K562 (cell line): ENCODE data around the gene HEXD. TPM values are rescaled to one million over a fixed set of nuclear protein-coding genes. Genes with fewer than 3 reads are reported as not detected.

Experiments
- ATAC-seq: fragments of 200-7000 bp; cut with Tn5 transposase; 3 replicates; pipeline ENCODE4 v1.9.1; 2020; ENCODE audit warnings: moderate library complexity
- BruUV-seq: library from RNA; stranded (reverse); fragments of 400-500 nt; replicated peaks from 2 replicates; lab custom pipeline; 2021; lab: Mats Ljungman, UMichigan
- CTCF ChIA-PET: fragments of 300-600 bp; formaldehyde crosslinking; extraction: SDS; loops from one replicate; lab custom pipeline; 2021; ENCODE audit warnings: low intra/inter-chr PET ratio; lab: Yijun Ruan, JAX
- POLR2A ChIA-PET: fragments of 300-600, 350-650 bp; sonication (Branson Sonifier 250); formaldehyde crosslinking; extraction: SDS; loops from one replicate; lab custom pipeline; 2021; ENCODE audit warnings: antibody characterized with exemption, inconsistent platforms; lab: Yijun Ruan, JAX
- DNase-seq, 4 experiments: peaks; one replicate each; pipeline versions ENCODE4 v3.0.0 to v3.0.0-alpha.2; 2011 to 2018; ENCODE audit warnings: low spot score in 3 of 4, mixed read lengths in 3 of 4; ENCODE audit errors: extremely low read depth in 1 of 4
- FAIRE-seq: peaks from 2 replicates; lab custom pipeline; 2011; peaks lifted over from hg19 to GRCh38; lab: Jason Lieb, UNC
- H2AFZ ChIP-seq: 2 replicates; pipeline ENCODE4 v1.6.0; 2011; ENCODE audit warnings: low read depth, low read length, control low read depth, inconsistent platforms
- H3K27ac ChIP-seq: fragments of 200-600 bp; 3 replicates; pipeline ENCODE4 v1.8.0; 2011; ENCODE audit warnings: low read depth, mild to moderate bottlenecking, control low read depth, inconsistent platforms, low read length, moderate library complexity, mixed read lengths; ENCODE audit errors: extremely low read depth
- H3K27me3 ChIP-seq, 2 experiments: fragments of 300-600 bp in 1 of 2; 2 replicates in 1 of 2; 3 replicates in 1 of 2; pipeline versions ENCODE4 v1.6.0 to v1.8.0; 2011; ENCODE audit warnings: inconsistent platforms in 2 of 2, low read length in 2 of 2, mild to moderate bottlenecking in 1 of 2, mixed read lengths in 1 of 2, moderate library complexity in 1 of 2; ENCODE audit not compliant: control insufficient read depth in 2 of 2, insufficient read depth in 2 of 2
- H3K36me3 ChIP-seq: fragments of 300-600 bp; 3 replicates; pipeline ENCODE4 v1.8.0; 2011; ENCODE audit warnings: mild to moderate bottlenecking, low read length, inconsistent platforms; ENCODE audit not compliant: control insufficient read depth, insufficient read depth
- H3K4me1 ChIP-seq, 2 experiments: fragments of 200-600 bp in 1 of 2; replicated peaks in 1 of 2; 2 replicates in 1 of 2; 3 replicates in 1 of 2; pipeline versions ENCODE4 v1.5.1 to v1.8.0; 2011; ENCODE audit warnings: inconsistent platforms in 2 of 2, low read length in 2 of 2, mild to moderate bottlenecking in 1 of 2, mixed read lengths in 1 of 2, moderate library complexity in 1 of 2; ENCODE audit not compliant: control insufficient read depth in 2 of 2, insufficient read depth in 2 of 2
- H3K4me2 ChIP-seq: 2 replicates; pipeline ENCODE4 v1.6.1; 2011; ENCODE audit warnings: low read length, control low read depth, inconsistent platforms, mixed read lengths; ENCODE audit not compliant: insufficient read depth
- H3K4me3 ChIP-seq: fragments of 200-600 bp; sonication (generic), shearing (Covaris generic); 2 replicates; pipeline ENCODE4 v1.5.1; 2016; ENCODE audit warnings: control low read depth, inconsistent platforms
- H3K79me2 ChIP-seq: fragments of 200-600 bp; 3 replicates; pipeline ENCODE4 v1.8.0; 2011; ENCODE audit warnings: low read length, inconsistent platforms; ENCODE audit not compliant: control insufficient read depth, insufficient read depth
- H3K9ac ChIP-seq, 2 experiments: 2 replicates each; pipeline versions ENCODE4 v1.6.0 to v1.6.1; 2011; ENCODE audit warnings: low read depth in 2 of 2, low read length in 2 of 2, control low read depth in 1 of 2, inconsistent platforms in 1 of 2, mild to moderate bottlenecking in 1 of 2, mixed read lengths in 1 of 2; ENCODE audit not compliant: insufficient read depth in 1 of 2
- H3K9me1 ChIP-seq: one replicate; pipeline ENCODE4 v1.6.0; 2011; ENCODE audit warnings: inconsistent platforms, mild to moderate bottlenecking, low read length, moderate library complexity; ENCODE audit not compliant: control insufficient read depth, insufficient read depth
- H3K9me3 ChIP-seq: replicated peaks from 2 replicates; pipeline ENCODE4 v1.5.1; 2011; ENCODE audit warnings: low read depth, low read length, inconsistent platforms; ENCODE audit not compliant: control insufficient read depth, insufficient read depth
- H4K20me1 ChIP-seq: replicated peaks from 2 replicates; pipeline ENCODE4 v1.6.1; 2011; ENCODE audit warnings: low read length, inconsistent platforms, mixed read lengths; ENCODE audit not compliant: control insufficient read depth, insufficient read depth
- CAMTA2 ChIP-seq: fragments of 250-450 bp; sonication (Bioruptor Pico); conservative IDR thresholded peaks from 2 replicates; pipeline ENCODE4 v1.5.1; 2022
- FOXK2 ChIP-seq, 2 experiments: fragments of 450-650 bp; IDR thresholded peaks in 1 of 2; conservative IDR thresholded peaks in 1 of 2; 2 replicates each; pipeline ENCODE4 v1.6.1; 2016; ENCODE audit warnings: low read depth in 2 of 2, mild to moderate bottlenecking in 1 of 2
- MCM7 ChIP-seq, 2 experiments: fragments of 450-650 bp; IDR thresholded peaks; 2 replicates each; pipeline ENCODE4 v1.6.1; 2016 to 2018
- NCOA2 ChIP-seq, 2 experiments: fragments of 450-650 bp; IDR thresholded peaks; 2 replicates each; pipeline ENCODE4 v1.6.1; 2018; ENCODE audit warnings: mild to moderate bottlenecking in 2 of 2, moderate library complexity in 1 of 2; ENCODE audit not compliant: partially characterized antibody in 2 of 2
- PTRF ChIP-seq: fragments of 450-650 bp; IDR thresholded peaks from 2 replicates; pipeline ENCODE4 v1.6.1; 2016; ENCODE audit warnings: mild to moderate bottlenecking, missing genetic modification characterization, missing compliant biosample characterization
- SRSF3 ChIP-seq: fragments of 200-400 bp; formaldehyde crosslinking; IDR thresholded peaks from 2 replicates; pipeline ENCODE4 v1.6.1; 2016; ENCODE audit warnings: mild to moderate bottlenecking, low read length, moderate library complexity; ENCODE audit not compliant: insufficient read depth
- SRSF9 ChIP-seq: fragments of 200-400 bp; formaldehyde crosslinking; IDR thresholded peaks from 2 replicates; pipeline ENCODE4 v1.6.1; 2017; ENCODE audit warnings: low read depth, low read length, borderline replicate concordance
- ZBED1 ChIP-seq: IDR thresholded peaks from 2 replicates; pipeline ENCODE4 v1.6.1; 2014
- ZFP30 ChIP-seq: fragments of 250-450 bp; sonication (Bioruptor Pico); IDR thresholded peaks from 2 replicates; pipeline ENCODE4 v1.8.0; 2022; ENCODE audit warnings: moderate library complexity, mild to moderate bottlenecking, inconsistent platforms, borderline replicate concordance
- ZNF311 ChIP-seq: fragments of 250-450 bp; sonication (Bioruptor Pico); IDR thresholded peaks from 2 replicates; pipeline ENCODE4 v1.4.0; 2020; ENCODE audit warnings: mild to moderate bottlenecking, moderate library complexity
- ZNF830 ChIP-seq: fragments of 250-450 bp; sonication (Bioruptor Pico); IDR thresholded peaks from 2 replicates; pipeline ENCODE4 v1.5.0; 2021; ENCODE audit warnings: mild to moderate bottlenecking
- ZZZ3 ChIP-seq: fragments of 450-650 bp; IDR thresholded peaks from 2 replicates; pipeline ENCODE4 v1.6.1; 2016; ENCODE audit warnings: antibody characterized with exemption, mild to moderate bottlenecking, moderate library complexity
- WGBS: fragments of 100-300 bp; shearing (Covaris generic); methylation state at CpG from one replicate; pipeline ENCODE4 v1.1.6; 2016; ENCODE audit warnings: low coverage, mixed read lengths; ENCODE audit not compliant: insufficient coverage; ENCODE audit errors: missing lambda C conversion rate; 5-methylcytosine and 5-hydroxymethylcytosine counted together
- in situ Hi-C: fragments of 300-500 bp; cut with MboI; formaldehyde crosslinking; loops from 4 replicates; pipeline ENCODE4 v1.15.0; 2018; ENCODE audit warnings: inconsistent platforms, mixed read lengths
- intact Hi-C: fragments of 100-400 bp; cut with micrococcal nuclease; formaldehyde crosslinking; loops from 2 replicates; pipeline ENCODE4 v1.14.2; 2022
- polyA plus RNA-seq, 8 experiments: library from polyadenylated mRNA; depleted of rRNA in 4 of 8; stranded (reverse) in 5 of 8; unstranded in 3 of 8; fragments of >200 nt; fragmentation: Nextera tagmentation in 2 of 8; fragmentation: Illumina TruSeq in 1 of 8; extraction: Ambion mirVana in 2 of 8; extraction: Trizol in 1 of 8; gene quantifications; 2 replicates each; pipeline versions ENCODE4 v1.2.1 to v1.2.3, GENCODE V29; 2011 to 2014; ENCODE audit warnings: inconsistent platforms in 1 of 8, missing spikeins in 1 of 8
- total RNA-seq, 7 experiments: library from RNA; depleted of rRNA in 6 of 7; stranded (reverse); fragments of >200 nt in 6 of 7; fragmentation: Illumina TruSeq in 2 of 7; extraction: Trizol in 2 of 7; gene quantifications; 2 replicates each; pipeline versions ENCODE4 v1.2.1 to v1.2.3, GENCODE V29; 2011 to 2021; ENCODE audit warnings: low replicate concordance in 1 of 7
- TF ChIP-seq, protein P1 (sequence below): fragments of 250-450 bp; sonication (Bioruptor Pico); IDR thresholded peaks from 2 replicates; pipeline ENCODE4 v1.9.0; 2021; ENCODE audit warnings: mild to moderate bottlenecking, inconsistent platforms
- TF ChIP-seq, protein P2 (sequence below), 2 experiments: fragments of 450-650 bp in 1 of 2; sonication (generic) in 1 of 2; formaldehyde crosslinking in 1 of 2; IDR thresholded peaks in 1 of 2; conservative IDR thresholded peaks in 1 of 2; 2 replicates each; pipeline versions ENCODE4 v1.6.1 to v1.8.1; 2016 to 2023; ENCODE audit warnings: mild to moderate bottlenecking in 2 of 2, moderate library complexity in 2 of 2, inconsistent platforms in 1 of 2, missing genetic modification reagents in 1 of 2
- TF ChIP-seq, protein P3 (sequence below): fragments of 200-800 bp; sonication (Bioruptor generic); IDR thresholded peaks from 2 replicates; pipeline ENCODE4 v1.6.1; 2017; ENCODE audit warnings: missing genetic modification characterization, missing compliant biosample characterization

The HEXD gene
- total and polyA plus RNA-seq, 9 of the 15 experiments (the other 6 are each of a cell fraction or from before 2014, with no cell fraction given) = 1.0 to 25.3 (median 10.0) TPM

DNA sequence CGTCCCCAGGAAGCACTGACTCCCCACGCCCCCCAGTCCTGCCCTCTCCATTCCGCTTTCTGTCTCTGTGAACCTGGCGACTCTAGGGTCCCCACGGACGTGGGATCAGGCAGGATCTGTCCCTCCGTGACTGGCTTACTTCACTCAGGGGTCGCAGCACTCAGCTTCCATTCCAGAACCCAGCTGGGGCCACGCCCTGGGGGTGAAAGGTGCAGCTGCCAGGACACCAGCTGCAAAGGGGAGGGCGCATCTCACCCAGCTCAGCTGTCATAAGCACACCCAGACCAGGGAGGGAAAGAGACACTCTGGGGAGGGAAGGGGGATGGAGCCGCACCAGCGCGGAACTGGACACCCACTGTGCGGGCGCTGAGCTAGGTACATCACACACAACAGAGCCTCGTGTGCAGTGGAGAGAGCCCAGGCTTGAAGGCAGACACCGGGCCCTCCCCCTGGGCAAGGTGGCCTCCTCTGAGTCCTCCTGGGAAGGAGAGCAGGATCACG is 18.5 kb upstream of the HEXD start:
- intact Hi-C loops = no loop called here
- CTCF ChIA-PET = no interaction called here
- BruUV-seq = no TSS peak
- ATAC-seq = no peak
- POLR2A ChIA-PET = interaction anchor here (0.6 to 1.9 kb wide), 4 partner anchors 10 to 163 kb away, joined by 3 to 5 read pairs (median 4); no protein-coding TSS in a partner anchor
- DNase-seq = no peak
- no peaks in the 10 kb centered on the region for H3K79me2 ChIP-seq
- peaks cover 0 to 25% of the 10 kb centered on the region in 2 experiments; a peak in 2 of 5 replicates for H3K4me1 ChIP-seq
- no peaks in the 10 kb centered on the region for H3K27me3 ChIP-seq
- H2AFZ ChIP-seq = no peak overlapping the region
- H3K27ac ChIP-seq = no peak overlapping the region
- peaks cover 34% of the 10 kb centered on the region; the same call in 2 of the 3 replicates for H3K36me3 ChIP-seq
- no peak for TF ChIP-seq FOXK2 (conservative IDR thresholded peaks at IDR 0.05 in 1 of 2, IDR thresholded peaks at IDR 0.05 in 1 of 2; ENCODE audit: low read depth in 2 of 2)
- TF ChIP-seq, protein P1, sequence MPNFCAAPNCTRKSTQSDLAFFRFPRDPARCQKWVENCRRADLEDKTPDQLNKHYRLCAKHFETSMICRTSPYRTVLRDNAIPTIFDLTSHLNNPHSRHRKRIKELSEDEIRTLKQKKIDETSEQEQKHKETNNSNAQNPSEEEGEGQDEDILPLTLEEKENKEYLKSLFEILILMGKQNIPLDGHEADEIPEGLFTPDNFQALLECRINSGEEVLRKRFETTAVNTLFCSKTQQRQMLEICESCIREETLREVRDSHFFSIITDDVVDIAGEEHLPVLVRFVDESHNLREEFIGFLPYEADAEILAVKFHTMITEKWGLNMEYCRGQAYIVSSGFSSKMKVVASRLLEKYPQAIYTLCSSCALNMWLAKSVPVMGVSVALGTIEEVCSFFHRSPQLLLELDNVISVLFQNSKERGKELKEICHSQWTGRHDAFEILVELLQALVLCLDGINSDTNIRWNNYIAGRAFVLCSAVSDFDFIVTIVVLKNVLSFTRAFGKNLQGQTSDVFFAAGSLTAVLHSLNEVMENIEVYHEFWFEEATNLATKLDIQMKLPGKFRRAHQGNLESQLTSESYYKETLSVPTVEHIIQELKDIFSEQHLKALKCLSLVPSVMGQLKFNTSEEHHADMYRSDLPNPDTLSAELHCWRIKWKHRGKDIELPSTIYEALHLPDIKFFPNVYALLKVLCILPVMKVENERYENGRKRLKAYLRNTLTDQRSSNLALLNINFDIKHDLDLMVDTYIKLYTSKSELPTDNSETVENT (CRISPR knock-in tag) = no peak
- no peak for TF ChIP-seq MCM7 (IDR thresholded peaks at IDR 0.05)
- no peak for TF ChIP-seq ZBED1
- TF ChIP-seq ZFP30 (CRISPR knock-in tag) = no peak
- no peak for TF ChIP-seq ZNF830
- TF ChIP-seq, protein P2, sequence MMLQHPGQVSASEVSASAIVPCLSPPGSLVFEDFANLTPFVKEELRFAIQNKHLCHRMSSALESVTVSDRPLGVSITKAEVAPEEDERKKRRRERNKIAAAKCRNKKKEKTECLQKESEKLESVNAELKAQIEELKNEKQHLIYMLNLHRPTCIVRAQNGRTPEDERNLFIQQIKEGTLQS (IDR thresholded peaks at IDR 0.05) = no peak
- TF ChIP-seq, protein P2 (CRISPR knock-in tag; conservative IDR thresholded peaks at IDR 0.05) = no peak
- no peak for TF ChIP-seq SRSF3
- no peak for TF ChIP-seq ZZZ3
- TF ChIP-seq PTRF = no peak
- TF ChIP-seq, protein P3, sequence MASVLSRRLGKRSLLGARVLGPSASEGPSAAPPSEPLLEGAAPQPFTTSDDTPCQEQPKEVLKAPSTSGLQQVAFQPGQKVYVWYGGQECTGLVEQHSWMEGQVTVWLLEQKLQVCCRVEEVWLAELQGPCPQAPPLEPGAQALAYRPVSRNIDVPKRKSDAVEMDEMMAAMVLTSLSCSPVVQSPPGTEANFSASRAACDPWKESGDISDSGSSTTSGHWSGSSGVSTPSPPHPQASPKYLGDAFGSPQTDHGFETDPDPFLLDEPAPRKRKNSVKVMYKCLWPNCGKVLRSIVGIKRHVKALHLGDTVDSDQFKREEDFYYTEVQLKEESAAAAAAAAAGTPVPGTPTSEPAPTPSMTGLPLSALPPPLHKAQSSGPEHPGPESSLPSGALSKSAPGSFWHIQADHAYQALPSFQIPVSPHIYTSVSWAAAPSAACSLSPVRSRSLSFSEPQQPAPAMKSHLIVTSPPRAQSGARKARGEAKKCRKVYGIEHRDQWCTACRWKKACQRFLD (CRISPR knock-in tag) = no peak
- no peak for TF ChIP-seq NCOA2 (IDR thresholded peaks at IDR 0.05; ENCODE audit: partially characterized antibody in 2 of 2)
- no peak for TF ChIP-seq CAMTA2
- TF ChIP-seq ZNF311 (CRISPR knock-in tag) = no peak
- TF ChIP-seq SRSF9 = no peak
- TF ChIP-seq, all 486 proteins: peak for 0
- no peak for FAIRE-seq
- H3K4me3 ChIP-seq = no peak overlapping the region
- 84% methylated on average over 5 of the region's 18 CpGs for WGBS
- no peaks in the 10 kb centered on the region for H3K9me3 ChIP-seq
- H3K9ac ChIP-seq = peak overlapping the region in 1 of 2 experiments; percentile 68; a peak in 2 of 4 replicates
- in situ Hi-C loops = no loop called here
- H3K4me2 ChIP-seq = no peak overlapping the region
- H3K9me1 ChIP-seq = no peaks in the 10 kb centered on the region
- H4K20me1 ChIP-seq = no peaks in the 10 kb centered on the region
